ENCODE data around the gene RAB44. TPM values are rescaled to one million over a fixed set of nuclear protein-coding genes. Genes with fewer than 3 reads are reported as not detected.

Gene RAB44
- total and polyA plus RNA-seq, 2 of the 4 experiments (the other 2 are of a cell fraction) = 0.03 TPM; not detected in 1

GRCh38 chr6:36774331-36774730, 76.7 kb downstream of the RAB44 start:
- in situ Hi-C loops (cut with MboI; ENCODE audit: low sequenced_read_pairs) (no loop called here), intact Hi-C loops (cut with micrococcal nuclease) (no loop called here)
- POLR2A ChIA-PET (ENCODE audit: unreplicated experiment) = no interaction called here

More at GRCh38 chr6:36774331-36774730, 76.7 kb downstream of the RAB44 start:
- Histone ChIP-seq H2BK15ac (ENCODE audit: low read depth, low read length) (no peak overlapping the region), H3K9me3 (ENCODE audit: control insufficient read depth, insufficient read depth, low read length) (no peaks in the 10 kb centered on the region), H2BK20ac (ENCODE audit: low read depth, low read length) (no peak overlapping the region), H3K4me2 (ENCODE audit: low read depth, low read length) (no peak overlapping the region), H4K91ac (ENCODE audit: insufficient read depth, low read depth, low read length) (no peak overlapping the region), H2BK120ac (ENCODE audit: low read depth, low read length) (no peak overlapping the region), H3K56ac (ENCODE audit: extremely low read depth, insufficient read depth, low read length) (no peak overlapping the region), H3K27me3 (ENCODE audit: control insufficient read depth, insufficient read depth, low read length) (peaks cover 36% of the 10 kb centered on the region), H4K5ac (ENCODE audit: low read depth, low read length) (no peak overlapping the region), H4K8ac (ENCODE audit: low read depth in 2 of 2, low read length in 2 of 2) (no peak overlapping the region), H2AFZ (replicated peaks; ENCODE audit: low read length, poor library complexity) (no peak overlapping the region), H2AK5ac (ENCODE audit: low read depth, low read length) (no peak overlapping the region), H3K4me1 (ENCODE audit: control insufficient read depth, insufficient read depth, low read length) (peaks cover 10% of the 10 kb centered on the region), H3K4me3 (ENCODE audit: insufficient read depth, low read depth, low read length) (no peak overlapping the region), H3K4ac (ENCODE audit: low read depth, low read length) (no peak overlapping the region), H3K79me1 (ENCODE audit: low read depth in 1 of 2, low read length in 2 of 2) (no peaks in the 10 kb centered on the region), H3K18ac (ENCODE audit: low read depth, low read length) (no peak overlapping the region), H3K9me1 (ENCODE audit: insufficient read depth, low read length) (peaks cover 19% of the 10 kb centered on the region), H3K9ac (ENCODE audit: low read depth, low read length) (no peak overlapping the region), H2BK5ac (ENCODE audit: low read depth, low read length, poor library complexity, severe bottlenecking) (no peak overlapping the region), H3K14ac (replicated peaks; ENCODE audit: low read depth, low read length) (no peak overlapping the region), H4K20me1 (ENCODE audit: insufficient read depth, low read length) (no peaks in the 10 kb centered on the region), H3K23ac (ENCODE audit: low read depth, low read length) (no peak overlapping the region), H3K27ac (ENCODE audit: insufficient read depth, low read length) (no peak overlapping the region), H3K36me3 (ENCODE audit: control insufficient read depth, insufficient read depth, low read length) (no peaks in the 10 kb centered on the region), H2AK9ac (replicated peaks; ENCODE audit: low read depth, low read length, poor library complexity) (no peak overlapping the region)
- WGBS, 2 experiments (ENCODE audit: extremely low coverage in 2 of 2, insufficient read length in 1 of 2) = no CpG with 5 or more reads among the region's 5 CpGs
- CTCF ChIA-PET = no interaction called here
- DNase-seq (no peak), ATAC-seq (ENCODE audit: low read depth) (no peak)
- BruUV-seq (replicated peaks) = no TSS peak
- TF ChIP-seq, protein P1, sequence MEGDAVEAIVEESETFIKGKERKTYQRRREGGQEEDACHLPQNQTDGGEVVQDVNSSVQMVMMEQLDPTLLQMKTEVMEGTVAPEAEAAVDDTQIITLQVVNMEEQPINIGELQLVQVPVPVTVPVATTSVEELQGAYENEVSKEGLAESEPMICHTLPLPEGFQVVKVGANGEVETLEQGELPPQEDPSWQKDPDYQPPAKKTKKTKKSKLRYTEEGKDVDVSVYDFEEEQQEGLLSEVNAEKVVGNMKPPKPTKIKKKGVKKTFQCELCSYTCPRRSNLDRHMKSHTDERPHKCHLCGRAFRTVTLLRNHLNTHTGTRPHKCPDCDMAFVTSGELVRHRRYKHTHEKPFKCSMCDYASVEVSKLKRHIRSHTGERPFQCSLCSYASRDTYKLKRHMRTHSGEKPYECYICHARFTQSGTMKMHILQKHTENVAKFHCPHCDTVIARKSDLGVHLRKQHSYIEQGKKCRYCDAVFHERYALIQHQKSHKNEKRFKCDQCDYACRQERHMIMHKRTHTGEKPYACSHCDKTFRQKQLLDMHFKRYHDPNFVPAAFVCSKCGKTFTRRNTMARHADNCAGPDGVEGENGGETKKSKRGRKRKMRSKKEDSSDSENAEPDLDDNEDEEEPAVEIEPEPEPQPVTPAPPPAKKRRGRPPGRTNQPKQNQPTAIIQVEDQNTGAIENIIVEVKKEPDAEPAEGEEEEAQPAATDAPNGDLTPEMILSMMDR (conservative IDR thresholded peaks at IDR 0.05; ENCODE audit: low read depth, low read length) = no peak
- TF ChIP-seq MAFK (IDR thresholded peaks at IDR 0.05; ENCODE audit: low read depth, low read length) (no peak), POLR2A (IDR thresholded peaks at IDR 0.05; ENCODE audit: low read depth, low read length) (no peak), CHD1 (IDR thresholded peaks at IDR 0.05; ENCODE audit: low read depth, low read length) (no peak), ELK1 (IDR thresholded peaks at IDR 0.05; ENCODE audit: borderline replicate concordance, low read depth, low read length) (no peak)
- TF ChIP-seq, protein P2, sequence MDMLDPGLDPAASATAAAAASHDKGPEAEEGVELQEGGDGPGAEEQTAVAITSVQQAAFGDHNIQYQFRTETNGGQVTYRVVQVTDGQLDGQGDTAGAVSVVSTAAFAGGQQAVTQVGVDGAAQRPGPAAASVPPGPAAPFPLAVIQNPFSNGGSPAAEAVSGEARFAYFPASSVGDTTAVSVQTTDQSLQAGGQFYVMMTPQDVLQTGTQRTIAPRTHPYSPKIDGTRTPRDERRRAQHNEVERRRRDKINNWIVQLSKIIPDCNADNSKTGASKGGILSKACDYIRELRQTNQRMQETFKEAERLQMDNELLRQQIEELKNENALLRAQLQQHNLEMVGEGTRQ (IDR thresholded peaks at IDR 0.05; ENCODE audit: low read depth, low read length) = no peak
- dilution Hi-C loops (cut with HindIII; ENCODE audit: low sequenced_read_pairs, unreplicated experiment) = no loop called here

Measured in IMR-90 (cell line).